HG03108 (cell line): ENCODE results near the gene IKZF2.
A peak's percentile ranks its signal among the peaks of the same experiment; 100 is the strongest.

Experiments used
- ATAC-seq: cut with Tn5 transposase; IDR thresholded peaks from one replicate; pipeline ENCODE4 v1.9.1; 2021; ENCODE audit warnings: moderate library complexity; ENCODE audit not compliant: unreplicated experiment

IKZF2 gene

DNA sequence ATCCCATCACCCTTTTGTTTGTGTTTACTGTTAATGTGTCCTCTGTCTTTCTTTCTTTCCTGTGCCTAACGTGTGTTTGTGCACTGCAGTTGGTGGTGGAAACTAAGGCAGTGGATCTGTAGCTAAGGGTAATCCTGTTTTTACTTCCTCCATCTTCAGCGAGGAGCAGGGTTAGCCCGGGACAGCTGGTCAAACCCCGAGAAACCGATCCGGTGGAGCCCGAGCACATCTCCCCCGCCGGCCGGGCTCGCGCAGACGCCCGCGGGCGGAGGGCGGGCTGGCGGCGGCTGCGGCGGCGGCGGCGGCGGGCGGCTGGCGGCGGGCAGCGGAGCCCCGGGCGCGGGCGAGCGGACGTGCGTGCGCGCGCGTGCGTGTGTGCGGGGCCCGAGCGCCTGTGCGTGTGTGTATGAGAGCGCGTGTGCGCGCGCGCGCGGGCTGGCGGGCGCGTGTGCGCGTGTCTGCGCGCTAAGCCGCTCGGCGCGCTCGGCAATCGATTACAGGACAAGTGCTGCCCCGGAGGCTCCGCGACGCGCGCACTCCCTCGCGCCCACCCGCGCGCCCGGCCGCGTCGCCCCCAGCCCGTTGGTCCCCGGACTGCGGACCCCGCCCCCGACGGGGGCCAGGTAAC lies at the start of gene IKZF2:
Gene IKZF2, minus strand, starts transcription at position 176 of the 628 bp plus-strand sequence. CDS start 2,983 bp downstream, outside the sequence.
- ATAC-seq = peak; percentile 53

DNA sequence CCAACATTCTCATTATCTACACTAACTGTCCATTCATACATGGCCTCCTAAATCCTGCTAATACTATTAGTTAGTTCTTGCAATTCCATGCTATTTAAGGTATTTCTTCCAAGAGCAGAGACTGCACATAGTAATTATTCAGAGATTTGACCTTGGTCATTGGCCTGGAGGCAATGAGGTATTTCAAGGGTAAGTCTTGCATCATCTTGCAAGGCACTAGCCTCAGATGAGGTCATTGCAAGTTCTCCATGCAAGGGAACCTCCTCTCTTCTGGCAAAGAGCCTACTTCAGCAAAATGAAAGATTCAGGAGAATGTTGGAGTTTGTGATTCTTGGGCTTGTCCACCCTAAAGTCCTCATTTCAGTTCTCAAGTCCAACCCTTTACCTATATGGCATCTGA lies 48.5 kb upstream of the IKZF2 start:
- no peak for ATAC-seq

DNA sequence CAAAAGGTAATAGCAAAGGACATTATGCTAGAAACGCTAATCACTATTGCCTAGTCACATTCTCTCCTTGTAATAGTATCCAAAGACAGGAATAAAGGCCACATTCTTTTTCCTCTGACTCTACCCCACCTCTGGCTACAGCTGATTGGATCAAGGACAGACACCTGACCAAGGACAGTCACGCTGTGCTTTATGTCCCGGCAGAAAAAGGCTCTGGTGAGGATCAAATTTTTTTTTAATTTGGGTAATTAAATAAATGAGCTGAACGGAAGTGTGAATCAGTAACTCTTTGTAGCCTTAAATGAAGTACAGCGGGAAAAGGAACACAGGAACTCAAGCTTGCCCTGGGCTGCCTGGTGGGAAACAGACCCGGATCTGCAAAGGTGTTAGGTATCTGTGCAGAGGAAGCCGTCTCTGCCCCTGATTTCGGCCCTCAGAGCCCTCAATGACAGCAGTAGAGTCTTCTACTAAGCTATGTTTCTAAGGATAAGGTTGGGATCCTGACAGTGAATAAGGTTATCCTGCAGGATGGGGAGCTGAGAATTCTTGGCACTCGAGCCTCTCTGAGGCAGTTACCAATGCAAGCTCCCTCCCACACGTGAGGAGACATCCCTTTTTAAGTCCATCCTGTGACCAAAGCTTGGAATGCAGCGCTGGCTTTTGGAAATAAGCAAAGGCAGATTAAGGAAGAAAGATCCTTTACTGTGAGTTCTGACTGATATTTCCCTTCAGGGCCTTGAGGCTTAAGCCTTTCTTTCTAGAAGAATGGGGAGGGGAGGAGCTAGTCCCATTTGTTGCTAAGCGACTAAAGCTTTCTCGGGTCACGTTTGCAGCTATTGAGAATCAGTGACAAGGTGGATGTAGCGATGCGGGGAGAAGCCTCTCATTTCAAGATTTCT lies 37.8 kb upstream of the IKZF2 start:
- ATAC-seq = no peak

DNA sequence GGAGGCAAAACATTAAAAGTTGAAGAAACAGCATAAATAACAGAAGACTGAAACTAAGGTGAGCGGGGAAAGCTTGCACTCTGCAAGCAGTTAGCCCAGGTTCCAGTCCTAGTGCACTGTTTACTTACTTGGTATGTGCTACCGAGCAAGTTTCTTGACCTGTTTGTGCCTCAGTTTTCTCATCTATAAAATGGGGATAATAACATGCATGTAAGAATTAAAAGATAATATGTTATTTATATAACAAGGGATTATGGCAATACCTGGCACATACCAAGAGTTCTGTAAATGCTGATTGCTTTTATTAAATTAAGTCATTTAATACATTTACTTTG lies 37.1 kb upstream of the IKZF2 start:
- no peak for ATAC-seq

DNA sequence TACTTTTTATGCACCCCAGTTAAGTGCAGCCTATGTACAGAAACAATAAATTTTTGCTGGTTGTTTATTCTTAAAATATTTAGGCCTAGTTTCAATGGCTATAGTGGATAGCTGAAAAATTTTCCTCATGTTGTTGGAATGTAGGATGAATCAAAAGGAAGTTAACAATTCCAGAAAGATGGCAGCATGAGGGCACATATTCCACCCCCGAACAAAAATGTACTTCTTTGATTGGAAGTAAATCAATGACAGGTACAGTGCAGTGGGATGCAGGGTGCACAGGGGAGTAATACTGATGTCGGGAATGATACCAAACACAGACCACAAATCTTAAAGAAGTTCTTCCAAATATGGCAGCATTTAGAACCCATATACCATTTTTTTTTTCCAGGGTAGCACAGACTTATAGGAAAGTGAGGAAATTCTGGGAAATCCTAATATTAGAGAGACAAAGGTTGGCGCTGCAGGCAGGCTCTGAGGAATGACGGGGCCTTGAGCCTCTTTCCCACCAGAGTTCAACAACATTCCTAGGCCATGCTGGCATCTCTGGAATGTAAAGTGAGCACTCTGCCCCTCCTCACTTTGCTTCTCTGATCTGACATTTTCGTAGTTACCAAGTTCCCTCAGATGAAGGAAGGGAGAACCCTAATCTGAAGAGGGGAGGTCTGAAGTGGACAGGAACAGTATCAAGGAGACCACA lies 36.6 kb upstream of the IKZF2 start:
- ATAC-seq = no peak

DNA sequence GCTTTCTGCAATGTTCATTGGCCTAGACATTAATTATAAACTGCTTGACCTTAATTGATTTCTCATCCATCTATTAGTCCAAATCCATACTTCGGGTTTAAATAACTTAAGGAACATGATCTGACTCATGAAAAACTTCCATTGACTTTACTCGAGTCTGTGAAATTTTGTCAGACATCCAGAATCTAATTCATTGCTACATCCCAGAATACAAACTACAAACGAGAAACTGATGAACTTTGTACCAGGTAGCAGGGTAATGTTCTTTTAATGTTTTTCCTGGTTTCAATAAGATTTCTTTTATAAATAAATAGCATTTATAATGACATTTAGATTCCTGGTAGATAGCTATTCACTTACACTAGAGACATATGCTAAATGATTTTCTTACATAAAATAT lies 36.0 kb upstream of the IKZF2 start:
- ATAC-seq = no peak

DNA sequence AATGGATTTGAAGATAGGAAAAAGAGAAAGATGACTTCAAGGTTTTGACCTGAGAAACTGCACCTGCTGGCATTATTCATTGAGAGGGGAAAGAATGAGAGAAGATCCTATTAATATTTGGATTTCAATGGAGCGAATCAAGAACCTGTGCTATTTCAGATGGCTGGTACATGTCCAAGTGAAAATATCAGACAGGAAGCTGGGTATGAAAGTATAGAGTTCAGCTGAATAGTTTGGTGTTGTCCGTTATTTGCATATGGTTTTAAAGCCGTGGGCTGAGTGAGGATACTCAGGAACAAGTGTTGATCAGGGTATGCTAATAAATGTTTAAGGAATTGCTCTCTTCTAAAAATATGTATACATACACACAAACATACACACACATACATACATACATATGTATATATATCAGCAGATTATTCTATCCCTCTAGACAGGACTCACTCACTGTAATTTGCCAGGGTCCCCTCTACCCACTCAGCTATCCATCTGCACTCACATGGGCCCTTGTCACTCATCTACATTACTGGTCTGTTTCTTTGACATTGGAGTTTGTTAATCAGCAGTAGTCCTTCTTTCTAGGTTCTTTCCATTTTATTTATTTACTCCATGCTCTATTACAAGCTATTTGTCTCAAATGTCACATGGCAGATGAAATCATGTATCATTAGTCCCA lies 33.9 kb upstream of the IKZF2 start:
- peak; percentile 96 for ATAC-seq

DNA sequence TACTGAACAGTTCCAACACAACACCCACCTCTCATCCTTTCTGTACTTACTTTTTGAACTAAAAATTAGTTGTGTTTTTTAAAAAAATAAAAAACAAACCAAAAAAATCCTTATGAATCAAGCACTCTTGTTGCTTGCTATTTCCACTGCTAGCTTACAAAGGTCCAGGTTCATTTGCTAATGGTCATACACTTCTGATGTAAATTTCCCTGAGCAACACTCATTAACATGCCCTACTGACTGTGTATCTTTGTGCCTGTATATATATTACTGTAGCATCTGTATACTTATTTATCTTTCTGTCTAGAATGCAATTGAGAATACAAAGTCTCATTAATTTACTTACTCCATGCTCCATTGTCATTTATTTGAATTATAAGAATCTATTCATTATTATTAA lies 30.3 kb upstream of the IKZF2 start:
- no peak for ATAC-seq

DNA sequence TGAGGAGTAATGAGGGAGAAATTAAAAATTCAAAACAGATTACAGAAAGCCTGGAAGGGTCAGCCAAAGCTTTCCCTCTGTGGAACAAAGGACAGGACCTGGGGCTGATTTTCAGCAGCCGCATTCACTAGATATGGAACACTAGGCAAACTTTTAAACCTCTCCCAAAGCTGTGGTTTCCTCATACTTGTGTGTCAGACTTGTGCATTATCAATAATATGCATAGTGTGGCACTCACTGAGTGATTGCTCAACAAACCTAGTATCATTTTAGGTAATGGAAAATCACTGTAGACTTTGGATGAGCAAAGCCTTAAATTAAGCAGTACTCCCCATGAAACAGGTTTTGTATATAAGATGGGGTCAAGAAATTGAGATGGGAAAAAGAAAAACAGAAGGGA lies 26.3 kb upstream of the IKZF2 start:
- no peak for ATAC-seq

DNA sequence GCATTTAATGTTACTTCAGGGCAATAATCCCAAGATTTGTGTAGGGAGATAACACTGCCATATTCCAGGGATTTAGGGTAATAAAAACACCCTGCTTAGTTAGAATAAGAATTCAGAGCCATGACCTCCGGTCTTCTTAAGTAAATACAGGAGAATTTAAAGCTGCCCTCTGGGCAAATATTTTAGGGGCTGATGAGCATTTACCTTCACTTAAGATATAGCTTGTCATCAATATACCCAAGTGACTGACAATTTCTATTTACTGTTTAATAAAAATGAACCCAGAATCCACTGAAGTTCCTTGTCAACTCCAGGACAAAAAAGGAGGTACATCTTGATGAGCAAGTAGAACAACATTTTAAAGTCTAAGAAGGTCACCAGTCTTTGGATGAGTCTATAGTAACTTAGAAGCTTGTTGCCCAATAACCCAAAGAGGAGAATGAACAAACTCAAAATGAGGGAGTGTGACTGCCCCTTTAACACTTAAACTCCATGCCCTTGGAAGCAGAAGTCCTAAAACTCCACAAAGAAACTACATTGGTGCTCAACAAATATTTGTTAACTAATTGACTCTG lies 24.3 kb upstream of the IKZF2 start:
- no peak for ATAC-seq

DNA sequence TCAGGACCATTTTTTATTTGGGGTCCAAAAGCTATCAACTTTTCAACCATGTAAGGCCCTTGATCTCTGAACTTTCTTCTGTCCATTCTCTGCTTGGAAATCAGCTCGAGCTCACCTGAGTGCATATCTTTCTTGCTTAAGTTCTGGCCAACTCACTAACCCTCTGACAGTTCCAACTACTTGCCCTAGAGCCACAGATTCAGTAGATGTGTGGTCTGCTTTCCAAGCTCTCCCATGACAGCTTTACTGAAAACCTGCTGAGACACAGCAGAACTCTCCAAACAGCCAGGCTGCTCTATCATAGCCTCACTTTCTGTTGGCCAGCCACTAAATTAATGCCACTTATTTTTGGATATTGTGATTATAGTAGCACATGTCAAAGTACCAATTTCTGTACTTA lies 21.2 kb upstream of the IKZF2 start:
- ATAC-seq = no peak

DNA sequence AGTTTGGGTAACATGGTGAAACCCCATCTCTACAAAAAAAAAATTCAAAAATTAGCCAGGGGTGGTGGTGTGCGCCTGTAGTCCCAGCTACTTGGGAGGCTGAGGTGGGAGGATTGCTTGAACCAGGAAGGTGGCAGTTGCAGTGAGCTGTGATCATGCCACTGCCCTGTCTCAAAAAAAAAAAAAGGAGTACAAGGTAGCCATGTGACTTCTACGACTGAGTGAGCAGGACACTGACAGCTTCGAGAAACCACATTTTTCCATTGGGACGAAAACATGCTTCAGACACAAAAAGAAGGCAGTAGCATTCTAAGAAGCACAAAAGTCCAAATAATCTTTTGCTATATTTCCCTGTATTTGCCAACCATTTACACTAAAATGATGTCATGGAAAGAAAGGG lies 19.7 kb upstream of the IKZF2 start:
- no peak for ATAC-seq

DNA sequence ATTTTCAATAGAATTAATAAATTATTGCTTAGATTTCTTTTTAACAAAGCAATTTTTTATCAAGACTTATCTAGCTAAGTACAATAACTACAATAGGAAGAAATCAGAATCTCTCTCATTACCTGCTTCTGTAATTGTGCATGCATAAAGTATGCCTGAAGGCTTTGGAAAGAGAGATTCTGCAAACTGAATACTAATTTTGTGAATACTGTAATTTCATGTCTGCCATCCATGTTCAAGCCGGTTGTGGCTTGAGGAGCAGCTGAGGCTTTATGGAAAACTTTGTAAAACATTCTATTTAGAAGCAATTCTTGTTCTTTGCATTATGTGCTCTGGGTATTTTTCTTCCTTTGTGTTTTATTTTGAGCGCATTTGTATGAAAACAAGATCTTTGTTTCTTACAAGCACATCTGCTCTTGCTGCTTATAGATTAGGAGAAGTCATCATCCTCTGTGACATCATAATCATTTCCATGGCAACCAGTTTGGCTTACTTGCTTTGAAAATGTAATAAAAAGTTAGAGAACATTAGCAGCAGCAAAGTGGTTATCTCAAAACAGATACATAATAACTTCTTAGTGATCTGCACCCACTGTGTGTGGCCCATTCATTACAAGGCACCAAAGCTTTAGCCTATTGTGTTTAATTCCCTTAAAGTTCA lies 16.0 kb upstream of the IKZF2 start:
- no peak for ATAC-seq

DNA sequence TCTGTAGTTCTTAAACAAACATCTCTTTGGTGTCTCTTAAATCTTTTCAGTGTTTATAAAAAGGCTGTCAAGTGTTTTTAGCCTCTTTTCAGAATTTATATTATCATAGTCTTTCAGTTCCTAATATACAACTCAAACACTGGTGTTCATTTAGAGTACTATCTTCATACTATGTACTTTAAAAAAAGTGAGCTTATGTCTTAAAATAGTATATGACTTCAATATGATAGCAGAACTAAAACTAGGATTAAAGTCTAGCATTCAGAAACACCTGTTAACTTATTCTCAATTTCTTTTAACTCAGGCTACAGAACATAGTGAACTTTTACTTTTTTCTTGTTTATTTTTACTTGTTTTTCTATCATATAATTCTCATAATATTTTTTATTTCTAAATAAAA lies 14.7 kb upstream of the IKZF2 start:
- peak; percentile 99 for ATAC-seq

DNA sequence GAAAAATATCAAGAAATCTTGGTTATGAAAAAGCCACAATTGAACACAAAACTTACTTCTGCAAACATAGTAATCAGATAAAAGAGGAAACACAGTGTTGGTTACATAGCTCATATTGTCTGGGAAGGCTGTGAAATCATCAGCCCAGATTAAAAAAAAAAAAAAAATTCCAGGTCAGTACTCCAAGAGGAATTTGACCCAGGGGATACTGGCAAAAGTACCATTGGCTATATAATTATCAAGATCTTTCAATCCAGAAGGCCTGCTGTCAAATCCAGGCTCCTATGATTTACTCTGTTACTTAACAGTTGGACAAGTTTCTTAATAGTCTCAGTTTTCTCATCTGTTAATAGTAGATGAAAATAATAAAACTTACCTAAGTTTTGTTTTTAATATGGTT lies 12.9 kb upstream of the IKZF2 start:
- ATAC-seq = no peak

DNA sequence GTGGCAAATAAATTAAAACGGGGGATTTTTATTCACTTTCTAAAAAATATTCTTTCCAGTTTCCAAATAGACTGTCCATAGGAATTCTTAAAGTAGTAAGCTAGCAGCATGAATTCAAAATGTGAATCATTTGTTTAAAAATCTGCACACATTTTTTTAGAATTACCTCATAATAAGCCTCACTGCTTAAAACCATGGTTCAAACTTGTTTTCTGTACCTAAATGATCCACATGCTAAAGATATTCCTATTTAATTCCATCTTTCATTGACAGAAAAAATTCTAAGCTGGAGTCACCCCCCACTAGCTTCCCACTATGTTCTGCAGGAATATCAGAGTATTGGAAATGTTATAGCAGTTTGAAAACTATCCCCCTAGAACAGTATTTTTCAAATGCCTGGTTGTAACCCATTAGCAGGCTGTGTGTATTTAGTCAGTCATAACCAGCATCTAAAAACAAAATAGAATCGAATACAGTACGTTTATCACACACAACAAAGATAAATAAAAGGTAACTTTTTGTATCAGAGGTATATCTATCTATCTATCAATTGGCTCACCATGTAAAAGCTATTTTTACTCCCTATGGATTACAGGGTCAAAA lies 11.2 kb upstream of the IKZF2 start:
- ATAC-seq = no peak

DNA sequence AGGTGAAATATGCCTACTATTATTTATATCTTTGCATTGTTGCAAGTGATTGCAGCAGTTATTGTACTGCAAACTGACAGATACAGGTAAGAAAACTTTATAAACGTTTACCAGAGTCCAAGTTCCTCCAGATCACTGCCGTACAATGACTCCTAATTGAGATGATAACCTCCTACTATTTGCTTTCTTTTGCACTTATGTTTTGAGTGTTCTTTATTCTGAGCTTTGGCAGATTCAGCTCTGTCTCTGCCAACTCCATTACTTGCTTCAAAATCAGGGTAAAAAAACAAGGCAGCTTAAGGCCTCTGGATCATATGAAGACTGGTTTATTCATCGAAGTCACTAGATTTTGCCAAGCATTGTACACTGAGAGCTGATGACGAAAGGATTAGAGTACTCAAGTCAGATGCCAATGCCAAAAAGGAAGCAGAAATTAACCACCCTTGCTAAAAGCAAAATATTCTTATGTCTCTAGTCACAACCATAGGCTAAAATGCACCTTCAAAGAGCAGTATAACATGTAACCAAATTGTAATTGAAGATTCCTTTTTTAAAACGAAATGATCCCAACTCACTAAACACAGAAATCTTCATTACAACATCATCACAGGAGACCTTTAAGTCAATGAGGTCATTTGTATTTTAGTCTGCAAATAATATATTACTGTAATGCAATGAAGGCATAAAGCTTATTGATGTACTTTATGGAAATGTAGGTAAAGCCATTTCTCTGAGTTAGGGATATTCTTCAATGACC lies 10.5 kb upstream of the IKZF2 start:
- ATAC-seq = no peak

DNA sequence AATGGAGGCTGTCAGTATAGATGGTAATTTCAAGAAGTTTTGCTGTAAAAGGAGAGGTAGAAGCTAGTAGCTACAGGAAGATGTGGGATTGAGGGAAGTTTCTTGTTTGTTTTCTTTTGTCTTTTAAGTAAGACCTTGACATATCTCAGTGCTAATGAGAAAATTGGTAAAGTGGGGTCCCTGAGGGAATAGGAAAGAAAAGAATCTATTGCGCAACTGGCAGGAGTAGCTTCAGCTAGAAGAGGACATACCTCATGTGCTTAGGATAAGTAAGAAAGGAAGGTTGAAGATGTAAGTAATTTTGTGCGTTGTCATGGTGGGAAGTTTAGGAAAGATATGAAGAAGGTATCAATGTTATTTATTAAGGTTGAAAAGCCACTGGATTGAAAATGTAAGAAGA lies 8.4 kb upstream of the IKZF2 start:
- no peak for ATAC-seq

DNA sequence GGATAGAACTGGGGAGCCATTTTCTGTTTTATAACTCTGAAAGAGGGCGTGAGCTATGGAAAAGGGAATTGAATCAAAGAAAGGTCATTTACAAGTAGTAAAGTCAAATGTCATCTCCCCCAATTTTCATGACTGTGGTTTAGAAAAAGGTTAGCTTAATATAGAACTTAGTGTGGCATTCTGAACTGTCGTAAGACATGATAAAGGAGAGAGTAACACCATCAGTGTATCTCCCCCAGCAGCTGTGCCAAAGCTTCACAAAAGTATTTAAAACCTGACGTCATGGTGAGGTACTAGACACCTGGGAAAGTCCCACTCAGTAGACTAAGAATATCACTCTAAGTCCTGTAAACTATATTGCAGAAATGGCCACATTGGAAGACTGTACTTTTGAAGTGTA lies 5.8 kb upstream of the IKZF2 start:
- peak; percentile 72 for ATAC-seq
